ENCODE measurements around the gene PCSK4. TPM values are rescaled to one million over a fixed set of nuclear protein-coding genes. Genes with fewer than 3 reads are reported as not detected.

The PCSK4 gene
- total RNA-seq, 1 experiment from 2014 or later, result 3.4 TPM

GRCh38 chr19:1497578-1498235, 7.6 kb upstream of the PCSK4 start:
- Mint-ChIP-seq H3K4me1 (ENCODE audit: insufficient read depth, unreplicated experiment) (no peaks in the 10 kb centered on the region), H3K4me3 (ENCODE audit: unreplicated experiment) (no peak overlapping the region), H3K27ac (ENCODE audit: low read depth, unreplicated experiment) (no peak overlapping the region), H3K9me3 (ENCODE audit: unreplicated experiment) (no peaks in the 10 kb centered on the region), H3K36me3 (ENCODE audit: insufficient read depth, unreplicated experiment) (no peaks in the 10 kb centered on the region), H3K27me3 (ENCODE audit: insufficient read depth, unreplicated experiment) (no peaks in the 10 kb centered on the region)
- intact Hi-C loops (cut with micrococcal nuclease), result no loop called here
- BruUV-seq (replicated peaks), result no TSS peak
- POLR2A ChIA-PET, result interaction anchor here (0.6 kb wide), 1 partner anchor 432 kb away, joined by 3 read pairs; no protein-coding TSS in a partner anchor
- CTCF ChIA-PET, result no interaction called here
- TF ChIP-seq CTCF (IDR thresholded peaks at IDR 0.05; ENCODE audit: unreplicated experiment), result no peak
- no peak for DNase-seq (ENCODE audit: unreplicated experiment)

DNA sequence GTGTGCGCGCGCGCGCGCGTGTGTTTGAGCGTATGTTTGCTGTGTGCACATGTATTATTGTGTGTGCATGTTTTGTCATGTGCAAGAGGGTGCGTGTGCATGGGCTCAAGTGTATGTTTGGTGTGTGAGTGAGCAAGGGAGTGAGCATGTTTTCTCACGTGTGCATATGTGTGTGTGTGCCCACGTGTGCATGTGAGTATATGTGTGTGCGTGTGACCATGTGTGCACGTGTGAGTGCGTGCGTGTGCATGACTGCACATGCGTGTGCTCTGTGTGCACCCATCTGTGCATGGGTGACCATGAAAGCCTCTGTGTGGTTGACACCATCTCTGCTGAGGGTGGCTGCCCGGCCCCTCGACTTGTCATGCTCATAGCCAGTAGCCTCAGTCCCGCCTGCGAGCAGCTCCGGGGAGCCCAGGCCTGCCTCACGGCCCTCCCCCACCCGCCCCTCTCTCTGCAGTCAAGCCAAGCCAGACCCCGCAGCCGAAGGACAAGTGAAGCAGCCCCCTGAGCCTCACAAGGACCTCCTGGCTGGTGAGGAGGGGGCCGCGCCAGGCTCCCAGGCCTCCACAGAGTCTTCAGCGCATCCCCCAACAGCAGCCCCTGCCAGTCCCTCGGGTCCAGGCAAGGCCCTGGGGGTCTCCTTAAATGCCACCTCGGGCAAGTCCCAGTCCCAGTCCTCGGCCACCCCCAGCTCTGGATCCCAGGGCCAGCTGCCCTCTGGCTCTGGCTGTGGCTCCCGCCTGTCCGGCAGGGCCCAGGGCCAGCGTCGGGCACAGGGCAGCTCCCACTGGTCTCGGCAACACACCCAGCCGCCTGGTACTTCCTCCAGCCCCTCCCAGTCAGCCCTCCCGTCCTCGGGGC, 6.8 kb upstream of the PCSK4 start:
- intact Hi-C loops (cut with micrococcal nuclease), result no loop called here
- peaks cover 3% of the 10 kb centered on the region for H3K4me1 Mint-ChIP-seq (ENCODE audit: insufficient read depth, unreplicated experiment)
- no peaks in the 10 kb centered on the region for H3K27me3 Mint-ChIP-seq (ENCODE audit: insufficient read depth, unreplicated experiment)
- POLR2A ChIA-PET, result no interaction called here
- H3K36me3 Mint-ChIP-seq (ENCODE audit: insufficient read depth, unreplicated experiment), result no peaks in the 10 kb centered on the region
- H3K27ac Mint-ChIP-seq (ENCODE audit: low read depth, unreplicated experiment), result no peak overlapping the region
- no peak for TF ChIP-seq CTCF (IDR thresholded peaks at IDR 0.05; ENCODE audit: unreplicated experiment)
- CTCF ChIA-PET, result no interaction called here
- no peak overlapping the region for H3K4me3 Mint-ChIP-seq (ENCODE audit: unreplicated experiment)
- no TSS peak for BruUV-seq (replicated peaks)
- H3K9me3 Mint-ChIP-seq (ENCODE audit: unreplicated experiment), result no peaks in the 10 kb centered on the region
- DNase-seq (ENCODE audit: unreplicated experiment), result no peak

DNA sequence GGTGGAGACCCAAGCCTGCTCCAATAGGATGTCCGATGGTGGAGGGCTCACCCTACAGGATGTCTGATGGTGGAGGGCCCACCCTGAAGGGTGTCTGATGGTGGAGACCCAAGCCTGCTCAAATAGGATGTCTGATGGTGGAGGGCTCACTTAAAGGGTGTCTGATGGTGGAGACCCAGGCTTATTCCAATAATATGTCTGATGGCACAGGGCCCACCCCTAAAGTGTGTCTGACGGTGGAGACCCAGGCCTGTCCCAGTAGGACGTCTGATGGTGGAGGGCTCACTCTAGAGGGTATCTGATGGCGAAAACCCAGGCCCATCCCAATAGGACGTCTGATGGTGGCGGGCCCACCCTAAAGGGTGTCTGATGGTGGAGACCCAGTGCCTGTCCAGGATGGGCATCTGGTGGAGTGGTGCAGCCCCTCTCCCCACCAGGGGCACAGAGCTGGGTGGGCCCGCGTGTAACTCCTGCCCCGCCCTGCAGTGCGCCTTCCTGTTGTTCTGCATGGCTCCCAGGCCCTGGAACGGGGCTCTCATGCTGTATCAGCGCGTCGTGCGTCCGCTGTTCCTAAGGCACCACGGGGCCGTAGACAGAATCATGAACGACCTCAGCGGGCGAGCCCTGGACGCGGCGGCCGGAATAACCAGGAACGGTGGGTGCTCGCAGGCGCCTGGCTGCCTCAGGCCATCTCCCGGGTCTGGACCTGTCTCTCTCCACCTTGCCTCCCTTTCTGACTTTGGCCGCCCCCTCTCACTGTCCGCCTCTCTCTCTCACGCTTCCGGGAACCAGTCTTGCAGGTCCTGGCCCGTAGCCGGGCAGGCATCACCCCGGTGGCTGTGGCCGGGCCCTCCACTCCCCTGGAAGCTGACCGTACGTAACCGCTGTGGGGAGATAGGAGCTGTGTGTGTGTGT, 5.9 kb upstream of the PCSK4 start:
- ChIA-PET CTCF (no interaction called here), POLR2A (no interaction called here)
- Mint-ChIP-seq H3K36me3 (ENCODE audit: insufficient read depth, unreplicated experiment) (no peaks in the 10 kb centered on the region), H3K27me3 (ENCODE audit: insufficient read depth, unreplicated experiment) (no peaks in the 10 kb centered on the region), H3K4me1 (ENCODE audit: insufficient read depth, unreplicated experiment) (peaks cover 7% of the 10 kb centered on the region), H3K9me3 (ENCODE audit: unreplicated experiment) (no peaks in the 10 kb centered on the region), H3K4me3 (ENCODE audit: unreplicated experiment) (no peak overlapping the region), H3K27ac (ENCODE audit: low read depth, unreplicated experiment) (no peak overlapping the region)
- DNase-seq (ENCODE audit: unreplicated experiment), result no peak
- no peak for TF ChIP-seq CTCF (IDR thresholded peaks at IDR 0.05; ENCODE audit: unreplicated experiment)
- BruUV-seq (replicated peaks), result no TSS peak
- intact Hi-C loops (cut with micrococcal nuclease), result no loop called here

Measured in MCF 10A (cell line).